ACC112 (cell line): ENCODE measurements around the gene MXD3.

Experiments used
- H2AFZ ChIP-seq: fragments of 200-600 bp; sonication (generic); one replicate; pipeline ENCODE4 v1.6.0; 2017; ENCODE audit warnings: antibody characterized with exemption, low read length; ENCODE audit not compliant: unreplicated experiment
- H3K27ac ChIP-seq: fragments of 200-600 bp; sonication (generic); 2 replicates; pipeline ENCODE4 v1.5.1; 2014; ENCODE audit warnings: low read depth, mild to moderate bottlenecking, antibody characterized with exemption, low read length, moderate library complexity
- H3K27me3 ChIP-seq: fragments of 200-600 bp; sonication (generic); 2 replicates; pipeline ENCODE4 v1.6.1; 2014; ENCODE audit warnings: mild to moderate bottlenecking, antibody characterized with exemption, low read length, moderate library complexity, mixed read lengths; ENCODE audit not compliant: insufficient read depth
- H3K36me3 ChIP-seq: fragments of 200-600 bp; sonication (generic); 2 replicates; pipeline ENCODE4 v1.6.1; 2016; ENCODE audit warnings: mild to moderate bottlenecking, antibody characterized with exemption, low read length, moderate library complexity, mixed read lengths; ENCODE audit not compliant: insufficient read depth
- H3K4me1 ChIP-seq: fragments of 200-600 bp; sonication (generic); one replicate; pipeline ENCODE4 v1.6.1; 2016; ENCODE audit warnings: low read length, mixed read lengths; ENCODE audit not compliant: insufficient read depth, unreplicated experiment, control insufficient read depth
- H3K4me3 ChIP-seq: fragments of 200-600 bp; sonication (generic); 2 replicates; pipeline ENCODE4 v1.5.1; 2014; ENCODE audit warnings: mild to moderate bottlenecking, low read depth, low read length
- H3K79me2 ChIP-seq: fragments of 200-600 bp; sonication (generic); one replicate; pipeline ENCODE4 v1.6.0; 2016; ENCODE audit warnings: low read length; ENCODE audit not compliant: control insufficient read depth, unreplicated experiment, insufficient read depth

Gene MXD3

DNA sequence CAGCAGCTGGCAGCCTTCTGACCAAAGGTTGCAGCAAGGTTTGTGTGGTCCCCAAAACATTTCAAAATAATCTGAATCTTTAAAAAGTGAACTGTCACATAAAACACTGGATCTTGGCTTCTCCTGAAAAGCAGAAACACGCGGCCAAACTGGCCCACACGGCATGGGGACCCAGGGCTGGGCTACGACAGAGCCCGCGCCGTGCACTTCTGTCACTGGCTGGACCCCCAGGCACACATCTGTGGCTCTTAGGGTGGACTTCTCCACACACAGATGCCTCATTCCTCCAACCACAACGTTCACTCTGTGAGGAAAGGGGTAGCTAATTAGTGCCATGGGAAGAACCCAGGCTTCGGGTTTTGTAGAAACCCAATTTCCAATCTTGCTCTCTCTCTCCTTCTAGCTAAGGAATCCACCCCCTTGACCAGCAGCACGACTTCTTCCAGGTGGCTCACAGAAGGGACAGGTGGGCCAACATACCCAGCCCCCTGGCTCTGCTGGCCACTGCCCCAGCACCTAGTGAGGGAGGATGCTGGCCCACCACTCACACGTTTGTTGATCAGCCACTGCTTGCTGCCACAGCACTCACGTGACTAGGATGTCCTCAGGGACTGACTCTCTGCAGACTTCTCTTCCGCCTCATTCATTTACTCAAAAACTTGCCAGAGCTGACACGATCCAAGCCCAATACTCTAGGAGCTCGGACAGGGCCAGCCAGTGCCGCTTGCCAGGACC lies 21.9 kb upstream of the MXD3 start:
- Histone ChIP-seq H3K36me3 (peaks cover 7% of the 10 kb centered on the region; the same call in 1 of the 2 replicates), H2AFZ (no peak overlapping the region), H3K79me2 (no peaks in the 10 kb centered on the region), H3K27me3 (no peaks in the 10 kb centered on the region), H3K4me1 (no peaks in the 10 kb centered on the region), H3K4me3 (no peak overlapping the region), H3K27ac (no peak overlapping the region)

DNA sequence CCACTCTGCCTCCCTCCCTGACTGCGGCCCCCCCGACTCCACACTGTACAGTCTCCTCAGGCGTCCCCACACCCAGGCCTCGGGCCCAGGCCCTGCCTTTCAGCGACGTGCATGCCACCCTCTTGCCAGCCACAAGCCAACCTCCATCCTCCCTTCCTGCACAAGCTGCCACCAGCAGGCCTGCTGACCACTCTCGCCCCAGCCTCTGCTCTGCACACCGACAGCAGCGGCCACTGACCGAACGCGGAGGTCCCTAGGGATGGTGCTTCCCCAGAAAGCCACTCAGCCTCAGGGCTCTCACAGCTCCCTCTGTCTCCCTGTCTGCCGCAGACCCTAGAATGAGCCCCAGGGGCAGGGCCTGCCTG lies 21.2 kb upstream of the MXD3 start:
- H3K27ac ChIP-seq: no peak overlapping the region
- H3K79me2 ChIP-seq: no peaks in the 10 kb centered on the region
- H3K4me3 ChIP-seq: no peak overlapping the region
- peaks cover 5% of the 10 kb centered on the region for H3K4me1 ChIP-seq
- peaks cover 7% of the 10 kb centered on the region; the same call in 1 of the 2 replicates for H3K36me3 ChIP-seq
- H3K27me3 ChIP-seq: no peaks in the 10 kb centered on the region
- H2AFZ ChIP-seq: no peak overlapping the region

DNA sequence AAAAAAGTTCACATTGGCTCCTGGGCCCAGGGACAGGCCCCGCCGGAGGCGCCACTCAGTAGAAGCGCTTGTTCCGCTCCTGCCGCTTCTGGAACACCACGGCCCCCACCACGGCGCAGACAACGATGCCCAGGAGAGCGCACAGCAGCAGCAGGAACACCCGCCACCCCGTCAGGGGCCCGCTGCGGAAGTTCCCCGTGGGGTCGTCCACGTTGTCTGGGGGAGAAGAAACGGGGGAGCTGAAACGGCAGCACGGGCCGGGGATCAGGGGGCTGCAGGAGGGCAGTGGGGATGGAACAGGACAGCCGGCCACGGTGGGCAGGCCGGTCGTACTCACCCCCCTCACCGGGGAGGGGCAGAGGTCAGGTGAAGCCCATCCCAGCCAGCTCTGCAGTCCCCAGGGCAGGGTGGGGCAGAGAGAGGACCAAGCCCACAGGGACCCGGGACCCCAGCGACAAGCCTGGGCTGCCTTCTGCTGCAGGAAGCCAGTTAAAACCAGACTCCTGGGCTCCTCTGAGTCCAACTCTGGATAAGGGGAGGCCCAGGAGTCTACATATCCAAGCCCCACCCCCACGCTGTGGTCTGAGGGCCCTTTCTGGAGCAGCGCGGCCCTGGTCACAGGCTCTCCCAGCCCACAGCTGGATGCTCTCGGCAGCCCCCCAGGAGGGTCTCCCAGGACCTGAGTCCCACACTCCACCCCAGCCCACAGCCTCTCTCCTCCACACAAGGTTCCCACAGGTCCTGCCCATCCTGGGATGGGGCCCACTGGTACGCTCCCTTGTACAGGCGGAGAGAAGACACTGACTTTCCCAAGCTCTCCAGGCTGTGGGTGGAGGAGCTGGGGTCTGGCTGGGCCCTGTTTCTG lies 20.6 kb upstream of the MXD3 start:
- H3K79me2 ChIP-seq: no peaks in the 10 kb centered on the region
- peaks cover 11% of the 10 kb centered on the region for H3K4me1 ChIP-seq
- H3K27ac ChIP-seq: no peak overlapping the region
- H2AFZ ChIP-seq: no peak overlapping the region
- H3K4me3 ChIP-seq: no peak overlapping the region
- no peaks in the 10 kb centered on the region for H3K27me3 ChIP-seq
- peaks cover 7% of the 10 kb centered on the region; the same call in 1 of the 2 replicates for H3K36me3 ChIP-seq

DNA sequence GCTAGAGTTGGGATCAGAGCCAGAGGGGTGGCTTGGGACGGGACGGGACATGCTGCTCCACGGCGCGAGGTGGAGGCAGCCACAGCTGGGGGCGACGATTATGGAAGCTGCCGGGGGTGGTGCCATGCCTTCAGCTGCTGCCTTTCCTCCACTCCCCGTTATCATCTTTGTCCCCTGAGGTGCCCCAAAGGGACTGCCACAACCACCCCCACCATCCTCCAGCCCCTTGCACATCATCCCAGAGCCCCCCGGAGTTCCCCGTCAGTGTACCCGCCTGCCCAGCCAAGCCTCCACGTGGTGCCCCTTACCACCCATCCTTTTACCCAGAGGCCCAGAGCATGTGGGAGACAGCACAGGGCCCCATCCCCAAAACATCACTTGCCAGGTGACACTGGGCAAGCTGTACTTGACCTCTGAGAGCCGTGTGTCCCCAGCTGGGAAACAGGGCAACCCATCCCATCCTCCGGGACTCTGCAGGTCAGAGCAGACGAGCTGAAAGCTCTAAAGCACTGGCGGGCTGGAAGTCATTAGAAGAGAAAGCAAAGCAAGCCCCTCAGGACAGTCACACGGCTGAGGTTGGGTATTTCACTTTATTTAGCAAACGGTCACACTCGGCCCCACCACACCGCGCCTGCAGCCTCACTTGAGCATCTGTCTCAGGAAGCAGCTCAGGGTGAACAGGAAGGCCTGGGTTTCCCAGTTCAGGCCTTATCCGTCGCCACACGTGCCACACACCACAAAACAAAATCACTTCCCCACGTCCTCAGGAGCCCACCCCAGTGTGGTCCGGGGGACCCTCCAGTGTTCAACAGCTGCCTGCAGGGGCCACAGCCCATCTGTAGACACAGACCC lies 19.5 kb upstream of the MXD3 start:
- Histone ChIP-seq H3K27me3 (no peaks in the 10 kb centered on the region), H2AFZ (no peak overlapping the region), H3K27ac (no peak overlapping the region), H3K79me2 (no peaks in the 10 kb centered on the region), H3K4me3 (no peak overlapping the region), H3K4me1 (peaks cover 16% of the 10 kb centered on the region), H3K36me3 (peaks cover 7% of the 10 kb centered on the region; the same call in 1 of the 2 replicates)

DNA sequence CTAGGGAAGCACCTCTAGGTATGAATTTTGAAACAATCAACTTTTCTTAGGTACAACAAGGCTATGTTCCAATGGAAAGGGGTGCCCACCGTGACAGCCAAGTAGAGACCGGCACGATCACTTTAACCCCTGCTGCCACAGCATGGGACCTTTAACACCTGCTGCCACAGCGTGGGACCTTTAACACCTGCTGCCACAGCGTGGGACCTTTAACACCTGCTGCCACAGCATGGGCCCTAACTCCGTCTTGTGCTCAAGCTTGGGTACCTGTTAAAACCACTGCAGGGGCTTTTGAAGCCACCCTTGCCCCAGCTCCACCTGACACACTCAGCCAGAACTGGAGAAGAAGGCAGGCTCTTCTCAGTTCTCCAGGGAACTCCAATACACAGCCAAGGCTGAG lies 18.2 kb upstream of the MXD3 start:
- H3K27ac ChIP-seq: no peak overlapping the region
- H2AFZ ChIP-seq: no peak overlapping the region
- H3K36me3 ChIP-seq: peaks cover 7% of the 10 kb centered on the region; the same call in 1 of the 2 replicates
- no peaks in the 10 kb centered on the region for H3K27me3 ChIP-seq
- no peak overlapping the region for H3K4me3 ChIP-seq
- no peaks in the 10 kb centered on the region for H3K79me2 ChIP-seq
- peaks cover 24% of the 10 kb centered on the region for H3K4me1 ChIP-seq

DNA sequence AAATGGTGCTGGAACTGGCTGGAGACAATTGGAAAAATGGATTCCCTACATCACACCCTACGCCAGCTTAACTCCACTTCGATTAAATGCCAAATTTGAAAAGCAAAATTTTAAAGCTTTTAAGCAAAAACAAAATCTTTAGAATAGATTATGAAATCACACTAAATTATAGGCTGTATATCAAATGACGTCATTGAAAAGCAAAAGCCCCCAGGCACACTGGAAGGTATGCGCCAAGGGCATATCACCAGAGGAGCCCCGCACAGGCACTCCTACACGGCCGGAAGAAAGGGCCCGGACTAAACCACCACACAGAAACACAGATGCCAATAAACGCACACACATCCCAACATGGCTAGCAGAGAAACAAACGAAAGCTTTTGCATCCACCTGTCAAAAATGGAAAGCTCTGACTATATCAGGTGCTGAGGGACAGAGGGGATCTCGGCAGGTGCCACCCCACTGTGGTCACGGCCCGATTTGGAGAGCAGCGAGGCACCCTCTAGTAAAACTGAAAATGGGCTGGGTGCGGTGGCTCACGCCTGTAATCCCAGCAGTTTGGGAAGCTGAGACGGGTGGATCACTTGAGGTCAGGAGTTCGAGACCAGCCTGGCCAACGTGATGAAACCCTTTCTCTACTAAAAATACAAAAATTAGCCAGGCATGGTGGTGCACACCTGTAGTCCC lies 17.0 kb upstream of the MXD3 start:
- no peaks in the 10 kb centered on the region for H3K79me2 ChIP-seq
- no peaks in the 10 kb centered on the region for H3K27me3 ChIP-seq
- peaks cover 6% of the 10 kb centered on the region; the same call in 1 of the 2 replicates for H3K36me3 ChIP-seq
- H3K27ac ChIP-seq: no peak overlapping the region
- no peak overlapping the region for H2AFZ ChIP-seq
- peaks cover 24% of the 10 kb centered on the region for H3K4me1 ChIP-seq
- H3K4me3 ChIP-seq: no peak overlapping the region

DNA sequence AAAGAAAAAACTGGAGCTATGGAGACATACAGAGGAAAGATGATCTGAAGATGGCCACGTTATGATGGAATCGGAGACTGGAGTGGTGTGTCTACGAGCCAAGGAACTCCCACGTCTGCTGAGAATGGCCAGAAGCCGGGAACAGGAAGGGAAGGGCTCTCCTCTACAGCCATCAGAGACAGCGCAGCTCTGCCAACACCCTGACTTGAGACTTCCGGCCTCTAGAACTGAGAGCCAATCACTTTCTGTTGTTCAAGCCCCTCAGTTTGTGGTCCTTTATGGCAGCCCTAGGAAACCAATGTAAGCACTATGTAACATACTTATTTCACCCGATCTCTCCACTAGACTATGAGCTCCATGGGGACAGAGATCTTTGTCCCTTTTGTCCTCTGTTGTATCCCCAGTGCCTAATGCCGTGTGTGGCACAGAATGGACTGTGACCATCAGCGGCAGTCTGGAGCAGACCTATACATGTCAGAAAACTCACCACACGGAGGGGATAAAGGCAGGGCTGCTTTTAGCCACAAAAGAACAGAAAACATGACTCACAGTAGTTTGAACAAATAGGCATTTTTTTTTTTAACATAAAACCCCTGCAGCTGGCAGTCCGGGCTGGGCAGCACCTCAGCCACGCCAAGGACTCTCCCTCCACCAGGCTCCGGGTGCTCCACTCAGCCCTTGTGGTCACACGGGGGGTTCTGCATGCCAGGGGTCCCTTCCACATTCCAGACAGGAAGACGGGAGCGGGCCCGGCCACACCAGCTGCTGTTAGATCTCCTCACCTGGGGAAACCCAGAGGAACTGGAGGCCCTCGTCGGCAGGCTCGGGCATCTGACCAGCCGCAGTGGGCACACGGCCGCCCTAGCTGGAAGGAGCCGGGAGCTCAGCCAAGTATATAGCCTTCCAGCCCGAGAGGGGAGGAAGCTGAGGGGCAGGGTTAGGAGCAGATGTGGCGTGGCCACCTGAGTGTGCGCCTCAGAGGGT lies 16.1 kb upstream of the MXD3 start:
- peaks cover 3% of the 10 kb centered on the region; the same call in 1 of the 2 replicates for H3K36me3 ChIP-seq
- peaks cover 24% of the 10 kb centered on the region for H3K4me1 ChIP-seq
- H3K27me3 ChIP-seq: no peaks in the 10 kb centered on the region
- no peaks in the 10 kb centered on the region for H3K79me2 ChIP-seq
- peak overlapping the region; percentile 86 for H3K27ac ChIP-seq
- peak overlapping the region; percentile 67 for H2AFZ ChIP-seq
- H3K4me3 ChIP-seq: peak overlapping the region; percentile 41

DNA sequence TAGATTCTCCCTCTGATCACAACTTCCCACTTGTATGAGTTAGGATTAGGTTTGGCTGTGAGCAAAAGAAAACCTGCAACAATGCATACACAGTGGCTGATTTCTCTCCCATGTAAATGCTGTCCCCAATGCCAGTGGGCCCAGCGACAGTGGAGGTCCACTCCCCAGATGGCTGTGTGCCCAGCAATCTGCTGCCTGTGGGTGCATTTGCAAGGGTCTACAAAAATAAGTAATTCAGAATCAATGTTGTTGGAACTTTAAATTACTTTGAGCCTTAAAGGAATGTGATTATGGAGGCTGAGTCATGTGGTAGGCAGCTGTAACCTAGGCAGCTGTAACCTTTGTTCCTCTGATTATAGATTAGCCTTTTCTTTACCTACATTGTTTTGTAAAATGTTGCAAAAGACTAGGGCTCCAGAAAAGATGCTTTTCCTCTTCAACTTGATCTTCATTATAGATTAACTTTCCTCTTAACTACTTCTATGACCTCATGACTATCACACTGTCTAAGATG lies 14.2 kb upstream of the MXD3 start:
- Histone ChIP-seq H3K4me1 (peaks cover 24% of the 10 kb centered on the region), H2AFZ (no peak overlapping the region), H3K4me3 (no peak overlapping the region), H3K79me2 (no peaks in the 10 kb centered on the region), H3K36me3 (peaks cover 3% of the 10 kb centered on the region; the same call in 1 of the 2 replicates), H3K27ac (no peak overlapping the region), H3K27me3 (no peaks in the 10 kb centered on the region)

DNA sequence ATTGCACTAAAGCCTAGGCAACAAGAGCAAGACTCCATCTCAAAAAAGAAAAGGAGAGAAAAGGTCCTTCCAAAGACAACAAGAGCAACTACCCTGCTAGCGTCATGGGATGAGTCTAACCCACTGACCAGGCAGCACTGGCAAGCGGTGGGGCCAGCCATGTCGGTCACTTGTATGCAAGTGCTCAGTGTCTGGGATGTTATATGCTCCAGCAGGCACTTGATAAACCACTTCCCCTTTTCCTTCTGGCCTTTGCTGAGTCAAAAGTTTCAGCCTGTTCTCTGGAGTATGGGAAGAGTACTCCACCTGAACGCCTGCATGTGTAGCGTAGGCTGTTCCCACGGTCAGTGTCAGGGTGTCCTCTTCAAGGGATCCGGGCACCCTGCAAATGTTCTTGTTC lies 9.2 kb upstream of the MXD3 start:
- Histone ChIP-seq H3K27me3 (no peaks in the 10 kb centered on the region), H2AFZ (no peak overlapping the region), H3K79me2 (no peaks in the 10 kb centered on the region), H3K4me1 (peaks cover 5% of the 10 kb centered on the region), H3K27ac (no peak overlapping the region), H3K4me3 (no peak overlapping the region), H3K36me3 (no peaks in the 10 kb centered on the region)
